ENCODE measurements around the gene CCDC51.

Gene CCDC51

DNA sequence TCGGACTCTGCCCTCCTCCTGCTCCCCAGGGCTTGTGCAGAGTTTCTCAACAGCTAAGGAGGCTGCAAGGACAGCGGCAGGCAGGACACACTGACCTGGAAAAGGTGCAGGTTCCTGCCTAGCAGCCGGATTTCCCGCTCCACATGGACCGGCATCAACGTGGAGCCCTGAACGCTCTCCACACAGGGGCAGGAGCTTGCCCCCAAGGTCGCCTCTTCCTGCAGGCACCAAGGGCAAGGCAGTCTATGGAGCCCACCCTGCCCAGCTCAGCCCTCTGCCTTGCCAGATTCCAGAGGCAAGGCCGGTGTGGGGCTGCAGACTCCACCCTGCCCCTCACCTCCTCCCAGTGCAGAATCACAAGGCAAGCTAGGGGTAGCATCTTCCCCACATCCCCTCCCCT, 20.8 kb downstream of the CCDC51 start:
- DNase-seq (ENCODE audit: low read depth) = no peak

DNA sequence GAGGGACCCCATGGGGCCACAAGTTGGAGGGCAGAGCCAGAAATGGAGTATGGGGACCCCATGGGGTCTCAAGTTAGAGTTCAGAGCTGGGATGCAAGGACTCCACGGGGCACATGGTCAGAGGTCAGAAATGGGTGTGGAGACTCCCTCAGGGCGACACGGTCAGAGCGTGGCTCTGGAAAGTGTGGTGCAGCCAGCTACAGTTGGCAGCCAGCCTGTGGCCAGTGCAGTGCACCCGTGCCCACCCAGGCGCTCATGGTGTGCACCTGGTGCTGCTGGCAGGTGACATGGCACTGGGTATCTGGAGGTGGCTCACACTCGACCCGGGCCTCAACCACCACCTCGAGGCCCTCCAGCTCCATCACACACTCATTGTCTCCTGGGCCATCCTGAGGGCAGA, 21.3 kb downstream of the CCDC51 start:
- DNase-seq (ENCODE audit: low read depth) = no peak

DNA sequence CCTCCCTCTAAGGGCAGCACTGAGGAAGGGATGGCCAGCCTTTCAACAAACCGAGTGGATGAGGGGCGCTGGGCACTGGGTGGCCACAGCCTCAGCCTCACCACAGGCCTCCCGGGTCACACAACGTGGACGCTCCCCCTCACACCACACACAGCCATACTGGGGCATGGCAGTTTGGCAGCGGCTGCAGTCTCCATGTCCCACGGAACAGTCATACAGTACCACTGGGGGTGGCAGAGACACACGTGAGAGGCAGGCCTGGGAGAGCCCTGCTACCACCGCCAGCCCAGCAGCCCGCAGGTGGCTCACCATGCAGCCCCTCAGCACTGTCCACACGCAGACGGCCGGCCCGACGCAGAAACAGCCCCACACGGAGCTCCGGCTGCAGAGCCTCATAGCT, 21.8 kb downstream of the CCDC51 start:
- no peak for DNase-seq (ENCODE audit: low read depth)

DNA sequence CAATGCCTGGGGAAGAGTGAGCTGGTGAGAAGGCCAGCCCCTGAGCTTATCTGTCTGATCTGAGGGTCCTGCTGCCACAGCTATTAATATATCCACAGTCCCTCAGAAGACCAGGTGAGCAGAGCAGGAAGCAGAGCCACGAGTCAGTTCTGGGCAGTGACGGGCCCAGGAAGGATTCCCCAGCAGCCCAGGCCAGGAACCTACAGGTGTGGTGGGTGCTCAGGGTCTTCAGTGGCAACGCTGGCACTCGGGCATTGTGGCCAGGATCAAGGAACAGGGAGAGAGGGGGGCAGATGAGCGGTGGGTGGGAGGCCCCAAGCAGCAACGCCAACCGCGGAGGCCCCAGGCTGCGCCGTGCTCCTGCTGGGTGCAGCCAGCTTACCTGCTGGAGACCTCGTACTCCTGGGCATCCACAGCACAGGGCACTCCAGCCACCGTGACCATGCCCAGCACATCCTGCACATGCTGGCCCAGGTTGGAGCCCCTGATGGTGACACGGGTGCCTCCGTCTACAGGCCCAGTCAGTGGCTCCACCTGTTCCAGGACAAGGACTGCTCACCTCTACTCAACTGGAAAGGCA, 22.3 kb downstream of the CCDC51 start:
- DNase-seq (ENCODE audit: low read depth) = no peak

DNA sequence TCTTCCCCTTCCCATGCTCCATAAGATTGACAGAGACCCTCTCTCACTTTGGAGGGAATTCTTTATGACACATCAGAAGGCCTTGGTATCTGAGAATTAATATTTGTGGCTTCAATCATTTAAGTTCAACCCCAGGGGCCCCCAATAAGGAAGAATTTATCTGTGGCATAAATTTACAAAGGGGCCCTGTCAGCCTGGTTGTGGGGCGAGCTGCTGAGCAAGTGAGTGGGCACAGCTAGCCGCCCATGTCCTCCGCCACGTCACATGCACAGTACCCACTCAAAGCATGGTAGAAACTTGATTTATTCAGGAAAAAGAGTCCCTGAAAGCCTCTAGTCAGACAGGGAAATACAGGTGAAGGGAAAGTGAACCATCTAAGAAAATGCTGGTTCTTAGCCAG, 23.4 kb downstream of the CCDC51 start:
- no peak for DNase-seq (ENCODE audit: low read depth)

DNA sequence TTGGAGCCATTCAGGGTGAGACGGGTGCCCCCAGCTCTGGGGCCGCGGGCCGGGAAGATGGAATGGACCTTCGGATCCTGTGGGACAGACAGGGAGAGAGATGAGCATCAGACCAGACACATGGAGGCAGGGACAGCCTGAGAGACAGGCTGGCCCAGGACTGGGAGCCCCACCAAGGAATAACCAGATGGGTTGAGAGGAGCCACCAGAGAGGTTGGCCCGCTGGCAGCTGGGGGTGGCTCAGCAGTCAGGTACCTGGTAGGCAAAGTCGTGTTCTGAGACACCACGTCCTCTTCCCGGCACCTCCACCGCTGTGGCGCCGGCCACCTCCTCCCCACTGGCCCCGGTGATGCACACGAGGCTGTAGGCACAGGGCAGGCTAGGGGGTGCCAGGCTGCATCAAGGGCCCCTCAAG, 23.8 kb downstream of the CCDC51 start:
- no peak for DNase-seq (ENCODE audit: low read depth)

DNA sequence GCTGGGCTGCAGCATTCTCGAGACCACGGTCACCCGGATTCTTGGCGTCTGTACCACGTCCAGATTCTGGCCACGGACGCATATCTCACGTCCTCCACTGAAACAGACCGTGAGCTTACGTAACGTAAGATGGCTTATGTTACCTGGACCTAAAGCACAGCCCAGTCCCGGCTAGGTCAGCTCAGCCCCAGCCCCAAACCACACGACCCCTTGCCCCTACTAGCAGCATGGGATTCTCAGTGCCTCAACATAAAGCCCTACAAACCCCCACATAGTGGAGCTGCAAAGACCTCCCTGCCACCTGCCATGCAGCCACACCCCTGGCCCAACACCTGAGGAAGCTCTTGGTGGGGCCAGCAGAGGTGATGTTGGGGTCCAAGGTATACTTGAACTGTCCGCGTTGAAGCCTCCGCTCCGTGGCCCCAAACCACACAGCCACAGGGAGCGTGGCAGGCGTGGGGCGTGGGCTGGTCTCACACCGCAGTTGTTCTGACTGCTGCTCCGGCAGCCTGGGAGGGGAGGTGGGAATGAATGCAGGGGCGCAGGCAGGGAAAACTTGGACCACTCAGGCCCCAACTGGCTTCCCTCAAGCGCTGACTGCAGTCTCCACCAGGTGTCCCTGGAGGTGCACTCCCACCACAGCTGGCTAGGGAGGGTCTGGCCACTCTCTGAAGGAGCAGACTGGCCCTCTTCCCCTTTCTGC, 24.5 kb downstream of the CCDC51 start:
- DNase-seq (ENCODE audit: low read depth) = no peak

DNA sequence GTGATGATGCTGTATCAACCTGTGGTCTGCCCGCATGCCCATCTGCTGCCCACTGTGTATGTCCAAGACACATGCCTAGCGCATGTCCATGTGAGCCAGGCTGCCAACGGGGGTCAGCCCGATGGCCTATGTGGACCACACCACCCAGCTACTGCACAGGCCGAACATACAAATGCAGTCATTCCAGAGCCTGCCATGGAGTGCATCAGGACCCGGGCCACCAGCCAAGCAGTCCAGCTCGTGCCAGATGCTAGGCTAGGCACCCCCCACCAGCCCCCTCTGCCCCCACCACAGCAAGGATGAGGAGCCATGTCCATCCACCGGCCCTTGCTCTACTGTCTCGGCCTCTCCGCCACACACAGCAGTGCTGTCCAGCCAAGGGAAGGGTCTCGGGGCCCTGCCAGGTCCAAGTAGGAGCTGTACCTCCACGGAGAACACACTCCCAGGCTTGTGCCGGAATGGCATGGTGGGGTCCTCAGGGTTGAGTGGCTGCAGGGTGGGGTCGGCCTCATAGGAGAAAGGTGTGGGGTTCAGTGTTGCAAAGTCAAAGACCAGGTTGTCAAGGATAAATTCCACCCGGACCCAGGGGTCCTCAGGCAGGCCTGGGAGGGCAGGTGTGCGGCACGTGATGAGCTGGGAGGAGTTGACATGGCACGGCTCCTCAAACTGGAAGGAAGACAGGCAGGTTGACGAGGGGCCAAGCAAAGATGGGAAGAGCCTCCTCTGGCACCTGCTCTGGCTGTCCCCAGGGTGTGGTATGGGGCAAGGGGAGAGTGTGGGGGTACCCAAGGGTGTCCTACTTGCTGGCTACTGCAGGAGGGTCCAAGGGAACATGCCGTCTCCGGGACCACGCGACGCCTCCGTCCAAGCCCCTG, 25.3 kb downstream of the CCDC51 start:
- DNase-seq (ENCODE audit: low read depth) = no peak

DNA sequence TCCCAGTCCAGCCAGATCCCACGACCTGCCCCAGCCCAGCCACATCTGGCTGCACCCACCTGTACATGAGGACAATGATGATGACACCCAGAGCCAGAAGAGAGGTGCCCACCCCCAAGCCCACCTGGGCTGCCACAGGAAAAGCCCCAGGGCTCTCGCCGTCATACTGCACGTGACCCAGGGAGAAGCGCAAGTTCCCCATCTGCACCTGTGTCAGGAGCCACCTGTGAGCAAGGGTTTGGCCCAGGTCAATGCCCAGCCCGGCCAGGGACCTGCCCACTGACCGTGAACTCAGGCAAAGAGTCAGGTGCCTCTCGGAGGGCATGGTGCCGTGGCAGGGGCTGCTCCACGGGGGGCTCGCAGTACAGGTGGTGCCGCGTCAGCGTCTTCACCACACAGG, 26.3 kb downstream of the CCDC51 start:
- no peak for DNase-seq (ENCODE audit: low read depth)

DNA sequence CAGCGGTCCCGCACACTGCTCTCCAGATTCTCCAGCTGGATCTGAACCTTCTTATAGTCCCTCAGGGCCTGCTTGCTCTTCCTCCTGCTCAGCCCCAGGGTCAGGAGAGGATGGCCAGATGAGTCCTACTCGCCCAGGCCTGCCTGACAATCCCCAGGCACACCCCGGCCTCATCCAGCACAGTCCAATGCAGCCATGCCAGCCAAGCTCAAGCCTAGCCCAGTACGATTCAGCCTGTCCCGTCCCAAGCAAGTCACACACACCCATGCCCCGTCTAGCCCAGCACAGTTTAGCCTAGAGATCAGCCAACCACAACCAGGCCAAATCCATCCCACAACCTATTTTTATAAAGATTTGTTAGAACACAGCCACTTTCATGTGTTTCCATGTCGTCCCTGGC, 26.8 kb downstream of the CCDC51 start:
- no peak for DNase-seq (ENCODE audit: low read depth)

DNA sequence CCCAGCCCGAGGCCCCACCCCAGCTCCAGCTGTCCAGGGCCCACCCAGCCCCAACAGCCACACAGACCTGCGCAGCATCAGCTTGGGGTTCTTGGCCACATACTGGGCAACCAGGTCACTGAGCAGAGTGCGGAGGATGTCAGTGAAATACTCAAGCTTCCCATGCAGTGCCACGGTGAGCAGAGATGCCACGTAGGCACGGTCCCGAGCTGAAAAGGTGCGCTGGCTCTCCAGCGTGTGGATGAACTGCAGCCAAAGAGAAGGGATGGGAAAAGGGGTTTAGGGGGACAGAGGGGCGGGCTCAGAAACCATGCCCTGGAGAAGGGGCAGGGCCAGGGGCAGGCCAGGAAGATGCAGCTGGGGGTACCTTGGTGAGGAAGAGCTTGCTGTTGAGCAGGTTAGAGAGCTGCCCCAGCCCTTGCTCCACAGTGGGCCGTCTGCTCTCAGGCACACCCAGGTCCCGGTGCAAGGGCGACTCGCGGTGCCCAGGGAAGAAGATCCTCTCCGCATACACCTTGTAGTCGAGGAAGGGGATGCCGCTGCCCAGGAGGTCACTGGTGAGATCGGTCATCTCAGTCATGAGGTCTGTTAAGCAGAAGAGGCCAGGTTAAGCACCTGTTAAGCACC, 27.4 kb downstream of the CCDC51 start:
- no peak for DNase-seq (ENCODE audit: low read depth)

DNA sequence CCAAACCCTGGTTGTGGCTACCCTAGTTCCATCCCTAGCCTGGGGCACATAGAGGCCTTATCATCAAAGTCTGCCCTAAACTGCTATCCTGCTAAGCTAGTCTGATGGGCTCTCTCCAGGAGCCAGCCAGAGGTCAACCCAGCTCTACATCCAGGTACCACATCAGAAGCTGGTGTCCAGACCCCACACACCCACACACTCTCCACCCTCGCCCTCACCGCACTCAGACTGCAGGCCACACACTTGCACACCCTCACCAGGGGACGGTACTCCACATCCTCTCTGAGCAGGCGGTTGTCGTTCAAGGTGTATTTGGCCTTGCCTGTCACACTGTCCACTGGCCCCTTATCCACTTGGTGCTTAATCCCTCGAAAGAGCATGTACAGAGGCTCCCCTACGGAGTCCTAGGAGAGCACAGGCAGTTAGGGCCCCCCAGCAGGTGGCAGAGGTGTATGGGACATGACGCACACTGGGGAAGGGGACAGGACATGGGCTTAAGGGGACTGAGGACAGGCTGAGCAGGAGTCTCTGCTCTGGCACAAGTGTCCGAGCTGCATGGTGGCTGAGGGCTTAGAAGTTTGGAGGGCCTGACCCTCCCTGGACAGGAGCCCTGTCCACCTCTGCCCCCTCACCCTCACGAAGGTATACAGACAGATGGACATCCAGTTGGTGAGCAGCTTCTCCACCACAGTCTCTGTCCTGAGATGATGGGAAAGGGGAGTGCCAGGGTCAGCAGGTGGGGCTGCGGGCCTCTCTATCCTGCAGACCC, 28.1 kb downstream of the CCDC51 start:
- DNase-seq (ENCODE audit: low read depth) = no peak

DNA sequence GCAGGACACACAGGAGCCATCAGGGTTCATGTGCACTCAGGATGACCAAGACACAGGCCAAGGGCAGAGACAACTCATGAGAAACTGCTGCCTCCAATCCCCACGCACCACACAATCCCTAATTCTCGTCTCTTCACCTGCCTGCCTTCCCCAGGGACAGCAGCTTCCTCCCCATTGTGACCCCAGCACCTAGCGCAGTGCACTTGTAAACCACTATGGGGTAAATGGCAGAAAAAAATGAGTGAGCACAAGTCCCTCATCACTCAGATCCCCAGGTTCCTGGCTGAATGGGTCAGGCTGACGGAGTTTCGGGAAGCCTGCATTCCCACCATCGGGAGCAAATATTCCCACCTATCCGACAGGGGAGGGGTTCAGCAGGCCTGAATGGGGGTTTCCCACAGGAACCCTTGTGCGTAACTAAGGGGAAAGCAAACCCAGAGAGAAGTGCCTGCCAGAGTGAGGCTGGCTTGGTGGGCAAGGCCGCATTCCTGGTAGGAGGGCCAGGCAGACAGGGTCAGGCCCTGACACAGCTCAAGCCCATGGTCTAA, 28.8 kb downstream of the CCDC51 start:
- DNase-seq (ENCODE audit: low read depth) = no peak

DNA sequence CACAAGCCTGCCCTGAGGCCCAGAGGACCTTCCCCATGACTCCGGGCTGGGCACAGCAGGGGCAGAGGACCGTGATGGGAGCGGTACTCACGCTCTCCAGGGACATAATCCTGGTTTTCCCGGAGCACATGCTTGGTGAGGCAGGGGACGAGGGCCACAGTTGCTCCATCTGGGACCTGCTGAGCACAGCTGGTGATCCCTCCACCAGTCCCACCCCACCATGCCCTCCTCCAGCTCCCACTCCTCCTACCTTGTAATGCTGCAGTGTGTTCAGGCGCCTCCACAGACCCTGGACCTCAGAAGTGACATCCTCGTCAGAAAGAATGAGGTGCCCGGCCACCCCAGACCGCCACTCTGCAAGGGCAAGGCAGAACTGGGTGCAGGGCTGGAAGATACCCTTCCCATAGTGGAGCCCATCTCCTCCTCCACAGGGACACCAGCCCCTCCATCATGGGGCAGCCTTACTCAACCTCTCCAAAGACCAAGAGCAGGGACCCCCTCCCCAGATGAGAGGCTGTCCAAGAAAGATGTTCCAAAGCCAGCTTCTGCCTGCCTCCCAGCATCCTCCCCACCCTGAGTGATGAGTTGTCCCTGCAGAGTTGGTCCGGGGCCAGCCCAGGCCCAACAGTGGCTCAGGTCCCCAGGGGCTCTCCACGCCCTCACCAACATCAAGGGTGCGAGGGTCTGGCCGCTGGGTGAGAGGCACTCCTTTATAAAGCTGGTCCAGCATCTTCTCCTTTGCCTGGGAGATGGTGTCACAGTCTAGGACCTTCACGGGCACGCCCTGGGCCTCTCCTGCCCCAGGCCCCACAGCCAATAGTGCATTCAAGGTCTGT, 29.5 kb downstream of the CCDC51 start:
- DNase-seq (ENCODE audit: low read depth) = no peak

DNA sequence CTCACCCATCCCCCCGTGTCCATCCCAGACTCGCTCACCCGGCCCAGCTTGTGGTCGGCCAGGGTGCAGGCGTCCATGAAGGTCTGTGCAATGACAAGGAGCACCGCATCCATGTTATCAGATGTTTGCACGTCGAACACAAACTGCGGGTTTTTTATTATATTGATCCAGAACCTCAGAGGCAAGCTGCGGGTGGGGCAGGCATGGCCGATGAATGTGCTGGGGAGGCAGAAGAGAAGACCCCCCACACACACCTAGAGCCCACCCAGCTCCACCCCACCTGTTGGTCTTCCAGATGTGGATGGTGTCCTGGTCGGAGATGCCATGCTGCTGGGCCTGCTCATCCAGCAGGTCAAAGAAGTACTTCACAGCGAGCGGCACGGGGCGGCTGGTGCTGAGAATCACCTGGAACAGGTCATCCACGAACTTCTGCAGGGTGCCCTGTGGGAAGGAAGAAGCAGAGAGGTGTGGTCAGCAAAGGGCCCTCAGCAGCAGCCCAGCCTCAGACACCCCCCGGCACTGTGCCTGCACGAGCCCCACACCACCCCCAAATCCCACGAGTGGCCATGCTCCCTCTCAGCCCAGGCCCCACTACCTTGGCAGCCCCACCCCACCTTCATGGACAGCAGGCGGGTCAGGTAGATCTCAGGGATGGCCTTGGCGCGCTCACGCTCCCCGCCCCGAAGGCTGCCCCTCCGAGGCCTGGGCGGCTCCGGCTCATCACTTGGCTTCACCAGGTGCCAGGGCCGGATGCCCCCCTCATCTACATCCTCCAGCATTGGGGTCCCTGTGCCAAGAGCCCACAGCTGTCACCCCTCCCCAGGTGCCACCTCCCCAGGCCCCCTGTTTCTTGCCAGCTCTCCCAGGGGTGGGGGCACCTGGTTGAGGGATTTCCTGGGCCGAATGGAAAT, 30.4 kb downstream of the CCDC51 start:
- no peak for DNase-seq (ENCODE audit: low read depth)

DNA sequence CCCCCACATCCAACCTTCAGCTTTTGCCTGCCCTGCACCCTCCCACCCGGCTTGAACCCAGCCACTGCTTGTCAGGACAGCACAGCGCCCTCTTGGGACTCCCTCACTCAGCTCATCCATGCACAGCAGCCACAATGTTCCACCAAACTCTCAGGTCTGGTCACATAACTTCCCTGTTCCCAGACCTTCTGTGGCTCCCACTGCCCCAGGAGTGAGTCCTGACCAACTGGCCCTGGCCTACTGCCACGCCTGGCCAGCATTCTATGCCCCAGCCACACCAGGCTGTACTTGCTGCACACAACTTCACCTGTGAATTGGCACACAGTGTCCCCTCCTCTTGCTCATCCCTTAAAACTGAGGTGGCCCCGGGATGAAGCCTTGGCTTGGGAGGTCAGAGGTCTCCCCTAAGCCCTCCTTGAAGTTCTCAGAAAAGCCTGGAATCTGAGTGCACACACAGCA, 31.1 kb downstream of the CCDC51 start:
- no peak for DNase-seq (ENCODE audit: low read depth)

DNA sequence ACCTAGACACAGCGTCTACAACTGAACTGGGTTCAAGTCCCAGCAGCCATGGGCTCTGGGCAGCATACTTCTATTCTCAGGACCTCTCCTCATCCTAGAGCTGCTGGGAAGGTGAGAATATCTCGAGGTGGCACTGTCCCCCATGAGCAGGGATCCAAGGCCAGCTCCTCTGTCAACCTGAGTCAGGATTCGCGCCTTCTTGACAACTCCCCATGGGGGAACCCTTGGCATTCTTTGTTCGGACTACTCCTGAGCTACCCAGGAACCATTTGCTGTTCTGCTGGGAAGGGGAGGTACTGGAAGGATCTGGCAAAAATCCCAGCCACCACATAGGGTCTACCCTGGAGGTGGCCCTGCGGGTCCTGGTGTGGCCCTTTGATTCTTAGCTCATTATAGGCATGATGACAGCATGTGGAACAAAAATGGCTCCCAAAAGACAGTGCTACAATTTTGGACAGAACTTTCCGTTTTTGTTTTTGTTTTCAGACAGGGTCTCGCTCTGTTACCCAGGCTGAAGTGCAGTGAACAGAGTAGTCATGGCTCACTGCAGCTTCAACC, 32.3 kb downstream of the CCDC51 start:
- DNase-seq (ENCODE audit: low read depth) = no peak

DNA sequence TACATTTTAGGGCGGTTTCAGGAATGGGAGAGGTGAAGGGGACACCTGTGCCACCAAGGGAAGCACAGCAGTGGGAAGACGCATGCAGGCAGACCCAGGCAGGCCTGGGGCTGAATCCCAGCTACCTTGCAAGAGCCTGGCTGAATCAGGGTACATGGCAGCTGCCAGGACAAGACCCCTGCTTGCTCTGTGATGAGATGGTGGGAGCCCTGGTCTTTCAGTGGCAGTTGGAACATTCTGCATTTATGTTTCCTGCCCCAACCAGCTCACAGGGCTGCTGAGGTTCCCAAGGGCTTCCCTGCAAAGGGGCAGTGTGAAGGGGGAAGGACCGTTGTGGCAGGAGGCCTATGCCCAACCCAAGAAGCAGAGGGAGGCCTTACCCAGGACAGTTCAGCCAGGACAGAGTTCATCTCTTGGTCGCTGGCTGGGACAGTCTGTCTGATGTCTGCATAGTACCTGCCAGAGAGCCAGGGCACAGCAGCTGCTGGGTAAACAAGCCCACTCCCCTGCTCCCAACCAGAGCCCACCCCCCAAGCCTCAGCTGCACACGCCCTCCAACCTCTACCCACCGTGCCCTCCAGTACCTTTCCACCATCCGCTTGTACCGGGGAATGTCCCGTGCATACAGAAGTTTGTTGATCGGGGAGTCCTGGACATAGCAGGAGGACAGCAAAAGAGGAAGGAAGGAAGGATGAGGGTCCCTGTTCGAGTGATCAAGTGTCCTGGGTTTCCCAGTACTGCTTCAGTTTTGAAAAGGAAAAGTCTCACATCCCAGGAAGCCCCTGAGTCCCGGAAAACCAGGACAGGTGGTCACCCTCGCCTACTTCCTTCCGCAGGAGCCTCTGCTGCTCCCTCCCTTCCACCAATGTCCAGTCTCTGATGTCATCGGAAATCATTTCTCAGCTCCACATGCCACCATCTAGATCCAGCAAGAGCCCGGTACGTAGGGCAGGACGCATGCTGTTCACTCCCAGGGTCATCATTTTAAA, 33.2 kb downstream of the CCDC51 start:
- no peak for DNase-seq (ENCODE audit: low read depth)
